GM23338 (cell line): ENCODE data around the gene ATP9A. TPM values are rescaled to one million over a fixed set of nuclear protein-coding genes. Genes with fewer than 3 reads are reported as not detected.

ENCODE experiments used
- ATAC-seq: fragments of 200-7000 bp; cut with Tn5 transposase; 3 replicates; pipeline ENCODE4 v1.9.1; 2020
- DNase-seq: peaks from one replicate; pipeline ENCODE4 v3.0.0-alpha.2; 2015; ENCODE audit warnings: low spot score
- H2AFZ ChIP-seq: fragments of 200-600 bp; sonication (generic); 2 replicates; pipeline ENCODE4 v1.8.0; 2016; ENCODE audit warnings: antibody characterized with exemption, mild to moderate bottlenecking, moderate library complexity
- H3F3A ChIP-seq: fragments of 200-600 bp; sonication (generic); replicated peaks from 2 replicates; pipeline ENCODE4 v1.8.0; 2017; ENCODE audit warnings: antibody characterized with exemption, mixed run types, low read depth
- H3K27ac ChIP-seq: fragments of 200-600 bp; sonication (generic); 2 replicates; pipeline ENCODE4 v1.6.1; 2016; ENCODE audit warnings: low read depth
- H3K27me3 ChIP-seq: fragments of 200-600 bp; sonication (generic); 2 replicates; pipeline ENCODE4 v1.8.0; 2016; ENCODE audit warnings: mild to moderate bottlenecking, mixed run types, moderate library complexity; ENCODE audit not compliant: insufficient read depth
- H3K36me3 ChIP-seq: fragments of 200-600 bp; sonication (generic); 2 replicates; pipeline ENCODE4 v1.8.0; 2016; ENCODE audit warnings: mild to moderate bottlenecking; ENCODE audit not compliant: insufficient read depth
- H3K4me1 ChIP-seq: fragments of 200-600 bp; sonication (generic); 2 replicates; pipeline ENCODE4 v1.8.0; 2016; ENCODE audit warnings: mild to moderate bottlenecking, moderate library complexity; ENCODE audit not compliant: insufficient read depth
- H3K4me2 ChIP-seq: fragments of 200-600 bp; sonication (generic); 2 replicates; pipeline ENCODE4 v1.7.1; 2017; ENCODE audit warnings: mixed run types
- H3K4me3 ChIP-seq: fragments of 200-600 bp; sonication (generic); 2 replicates; pipeline ENCODE4 v1.6.1; 2016; ENCODE audit warnings: mixed run types
- H3K79me2 ChIP-seq: fragments of 200-600 bp; sonication (generic); replicated peaks from 2 replicates; pipeline ENCODE4 v1.8.0; 2017; ENCODE audit warnings: mild to moderate bottlenecking; ENCODE audit not compliant: insufficient read depth
- H3K9me2 ChIP-seq: fragments of 200-600 bp; sonication (generic); 2 replicates; pipeline ENCODE4 v1.8.0; 2017; ENCODE audit not compliant: insufficient read depth
- H4K20me1 ChIP-seq: fragments of 200-600 bp; sonication (generic); replicated peaks from 2 replicates; pipeline ENCODE4 v1.8.0; 2017; ENCODE audit warnings: mild to moderate bottlenecking; ENCODE audit not compliant: insufficient read depth
- H3K27ac Mint-ChIP-seq: 2 replicates; pipeline ENCODE4 v1.8.0; 2020; ENCODE audit warnings: inconsistent platforms, mild to moderate bottlenecking, moderate library complexity, mixed read lengths
- H3K27me3 Mint-ChIP-seq: 3 replicates; pipeline ENCODE4 v1.8.0; 2022; ENCODE audit warnings: low read depth, mild to moderate bottlenecking, moderate library complexity, mixed read lengths, inconsistent platforms; ENCODE audit not compliant: insufficient read depth, poor library complexity
- H3K36me3 Mint-ChIP-seq: 3 replicates; pipeline ENCODE4 v1.8.0; 2021; ENCODE audit warnings: low read depth, mild to moderate bottlenecking, inconsistent platforms, moderate library complexity, mixed read lengths
- H3K4me1 Mint-ChIP-seq: 3 replicates; pipeline ENCODE4 v1.8.0; 2020; ENCODE audit warnings: mild to moderate bottlenecking, inconsistent platforms, mixed read lengths
- H3K4me3 Mint-ChIP-seq: 3 replicates; pipeline ENCODE4 v1.8.0; 2021; ENCODE audit warnings: moderate library complexity, mild to moderate bottlenecking, inconsistent platforms, mixed read lengths
- H3K9me3 Mint-ChIP-seq: 3 replicates; pipeline ENCODE4 v1.8.0; 2020; ENCODE audit warnings: moderate library complexity, mild to moderate bottlenecking, inconsistent platforms, mixed read lengths
- CREB1 ChIP-seq: fragments of 250-450 bp; sonication (Bioruptor Pico); IDR thresholded peaks from 2 replicates; pipeline ENCODE4 v1.5.0; 2020; ENCODE audit warnings: low read depth, mild to moderate bottlenecking, moderate library complexity
- EZH2 ChIP-seq: fragments of 200-600 bp; sonication (generic); IDR thresholded peaks from one replicate; pipeline ENCODE4 v1.8.0; 2017; ENCODE audit warnings: antibody characterized with exemption, mild to moderate bottlenecking, low read depth; ENCODE audit not compliant: unreplicated experiment
- POLR2AphosphoS5 ChIP-seq: IDR thresholded peaks from 2 replicates; pipeline ENCODE4 v1.6.1; 2016; ENCODE audit warnings: antibody characterized with exemption, low read depth
- polyA plus RNA-seq: library from polyadenylated mRNA; unstranded; fragments of >200 nt; fragmentation: Nextera tagmentation; extraction: Ambion mirVana; gene quantifications from 2 replicates; pipeline ENCODE4 v1.2.1, GENCODE V29; 2016
- total RNA-seq: library from RNA; depleted of rRNA; stranded (reverse); fragments of >200 nt; shearing (Covaris generic); gene quantifications from 2 replicates; pipeline ENCODE4 v1.2.3, GENCODE V29; 2014
- TF ChIP-seq, protein P1 (sequence below): fragments of 250-450 bp; sonication (Bioruptor Pico); IDR thresholded peaks from 2 replicates; pipeline ENCODE4 v1.5.0; 2020; ENCODE audit warnings: mild to moderate bottlenecking, moderate library complexity
- TF ChIP-seq, protein P2 (sequence below), 2 experiments: fragments of 200-600 bp in 1 of 2; sonication (generic) in 1 of 2; conservative IDR thresholded peaks; 2 replicates each; pipeline versions ENCODE4 v1.5.1 to v1.6.1; 2016 to 2017; ENCODE audit warnings: antibody characterized with exemption in 2 of 2, low read depth in 2 of 2, mild to moderate bottlenecking in 2 of 2, moderate library complexity in 1 of 2
- TF ChIP-seq, protein P3 (sequence below): IDR thresholded peaks from 2 replicates; pipeline ENCODE4 v1.6.1; 2016; ENCODE audit warnings: antibody characterized with exemption

ATP9A gene
- total and polyA plus RNA-seq, 2 experiments from 2014 or later = 0.94 to 5.9 TPM

DNA sequence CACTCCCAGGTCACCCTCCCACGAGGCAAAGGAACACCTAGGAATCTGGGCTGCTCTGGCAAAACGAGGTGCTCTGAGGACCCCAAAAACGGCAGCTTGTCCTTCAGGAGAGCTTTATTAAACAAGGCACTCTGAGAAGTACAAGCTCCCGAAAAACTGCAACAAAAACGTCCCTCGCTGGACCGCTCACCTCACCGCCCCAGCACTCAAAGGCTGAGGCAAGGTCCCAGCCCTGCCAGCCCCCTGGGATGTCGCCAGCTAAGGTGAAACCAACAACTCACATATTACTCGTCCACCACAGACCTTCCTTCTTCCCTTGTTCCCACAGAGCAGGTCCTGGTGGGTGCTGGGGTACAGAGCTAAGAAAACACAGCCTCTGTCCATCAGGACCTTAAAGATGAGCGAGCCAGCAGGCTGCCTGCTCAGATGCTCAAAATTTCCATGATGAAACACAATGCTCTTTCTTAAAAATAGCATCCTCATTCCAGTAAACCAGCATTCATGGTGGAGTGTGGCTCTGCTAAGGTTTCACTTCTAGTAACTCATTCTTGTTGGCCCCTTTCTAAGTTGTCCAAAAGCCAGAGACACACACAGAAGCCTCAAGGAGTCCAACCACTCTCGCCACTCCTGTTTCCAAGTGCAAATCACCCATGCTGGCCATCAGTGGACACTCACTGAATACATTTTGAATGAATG, 35.9 kb downstream of the ATP9A start (continued):
- TF ChIP-seq, protein P1, sequence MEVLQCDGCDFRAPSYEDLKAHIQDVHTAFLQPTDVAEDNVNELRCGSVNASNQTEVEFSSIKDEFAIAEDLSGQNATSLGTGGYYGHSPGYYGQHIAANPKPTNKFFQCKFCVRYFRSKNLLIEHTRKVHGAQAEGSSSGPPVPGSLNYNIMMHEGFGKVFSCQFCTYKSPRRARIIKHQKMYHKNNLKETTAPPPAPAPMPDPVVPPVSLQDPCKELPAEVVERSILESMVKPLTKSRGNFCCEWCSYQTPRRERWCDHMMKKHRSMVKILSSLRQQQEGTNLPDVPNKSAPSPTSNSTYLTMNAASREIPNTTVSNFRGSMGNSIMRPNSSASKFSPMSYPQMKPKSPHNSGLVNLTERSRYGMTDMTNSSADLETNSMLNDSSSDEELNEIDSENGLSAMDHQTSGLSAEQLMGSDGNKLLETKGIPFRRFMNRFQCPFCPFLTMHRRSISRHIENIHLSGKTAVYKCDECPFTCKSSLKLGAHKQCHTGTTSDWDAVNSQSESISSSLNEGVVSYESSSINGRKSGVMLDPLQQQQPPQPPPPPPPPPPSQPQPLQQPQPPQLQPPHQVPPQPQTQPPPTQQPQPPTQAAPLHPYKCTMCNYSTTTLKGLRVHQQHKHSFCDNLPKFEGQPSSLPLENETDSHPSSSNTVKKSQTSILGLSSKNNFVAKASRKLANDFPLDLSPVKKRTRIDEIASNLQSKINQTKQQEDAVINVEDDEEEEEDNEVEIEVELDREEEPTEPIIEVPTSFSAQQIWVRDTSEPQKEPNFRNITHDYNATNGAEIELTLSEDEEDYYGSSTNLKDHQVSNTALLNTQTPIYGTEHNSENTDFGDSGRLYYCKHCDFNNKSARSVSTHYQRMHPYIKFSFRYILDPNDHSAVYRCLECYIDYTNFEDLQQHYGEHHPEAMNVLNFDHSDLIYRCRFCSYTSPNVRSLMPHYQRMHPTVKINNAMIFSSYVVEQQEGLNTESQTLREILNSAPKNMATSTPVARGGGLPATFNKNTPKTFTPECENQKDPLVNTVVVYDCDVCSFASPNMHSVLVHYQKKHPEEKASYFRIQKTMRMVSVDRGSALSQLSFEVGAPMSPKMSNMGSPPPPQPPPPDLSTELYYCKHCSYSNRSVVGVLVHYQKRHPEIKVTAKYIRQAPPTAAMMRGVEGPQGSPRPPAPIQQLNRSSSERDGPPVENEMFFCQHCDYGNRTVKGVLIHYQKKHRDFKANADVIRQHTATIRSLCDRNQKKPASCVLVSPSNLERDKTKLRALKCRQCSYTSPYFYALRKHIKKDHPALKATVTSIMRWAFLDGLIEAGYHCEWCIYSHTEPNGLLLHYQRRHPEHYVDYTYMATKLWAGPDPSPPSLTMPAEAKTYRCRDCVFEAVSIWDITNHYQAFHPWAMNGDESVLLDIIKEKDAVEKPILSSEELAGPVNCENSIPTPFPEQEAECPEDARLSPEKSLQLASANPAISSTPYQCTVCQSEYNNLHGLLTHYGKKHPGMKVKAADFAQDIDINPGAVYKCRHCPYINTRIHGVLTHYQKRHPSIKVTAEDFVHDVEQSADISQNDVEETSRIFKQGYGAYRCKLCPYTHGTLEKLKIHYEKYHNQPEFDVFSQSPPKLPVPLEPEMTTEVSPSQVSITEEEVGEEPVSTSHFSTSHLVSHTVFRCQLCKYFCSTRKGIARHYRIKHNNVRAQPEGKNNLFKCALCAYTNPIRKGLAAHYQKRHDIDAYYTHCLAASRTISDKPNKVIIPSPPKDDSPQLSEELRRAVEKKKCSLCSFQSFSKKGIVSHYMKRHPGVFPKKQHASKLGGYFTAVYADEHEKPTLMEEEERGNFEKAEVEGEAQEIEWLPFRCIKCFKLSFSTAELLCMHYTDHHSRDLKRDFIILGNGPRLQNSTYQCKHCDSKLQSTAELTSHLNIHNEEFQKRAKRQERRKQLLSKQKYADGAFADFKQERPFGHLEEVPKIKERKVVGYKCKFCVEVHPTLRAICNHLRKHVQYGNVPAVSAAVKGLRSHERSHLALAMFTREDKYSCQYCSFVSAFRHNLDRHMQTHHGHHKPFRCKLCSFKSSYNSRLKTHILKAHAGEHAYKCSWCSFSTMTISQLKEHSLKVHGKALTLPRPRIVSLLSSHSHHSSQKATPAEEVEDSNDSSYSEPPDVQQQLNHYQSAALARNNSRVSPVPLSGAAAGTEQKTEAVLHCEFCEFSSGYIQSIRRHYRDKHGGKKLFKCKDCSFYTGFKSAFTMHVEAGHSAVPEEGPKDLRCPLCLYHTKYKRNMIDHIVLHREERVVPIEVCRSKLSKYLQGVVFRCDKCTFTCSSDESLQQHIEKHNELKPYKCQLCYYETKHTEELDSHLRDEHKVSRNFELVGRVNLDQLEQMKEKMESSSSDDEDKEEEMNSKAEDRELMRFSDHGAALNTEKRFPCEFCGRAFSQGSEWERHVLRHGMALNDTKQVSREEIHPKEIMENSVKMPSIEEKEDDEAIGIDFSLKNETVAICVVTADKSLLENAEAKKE = no peak
- TF ChIP-seq CREB1 (no peak), EZH2 (no peak)

DNA sequence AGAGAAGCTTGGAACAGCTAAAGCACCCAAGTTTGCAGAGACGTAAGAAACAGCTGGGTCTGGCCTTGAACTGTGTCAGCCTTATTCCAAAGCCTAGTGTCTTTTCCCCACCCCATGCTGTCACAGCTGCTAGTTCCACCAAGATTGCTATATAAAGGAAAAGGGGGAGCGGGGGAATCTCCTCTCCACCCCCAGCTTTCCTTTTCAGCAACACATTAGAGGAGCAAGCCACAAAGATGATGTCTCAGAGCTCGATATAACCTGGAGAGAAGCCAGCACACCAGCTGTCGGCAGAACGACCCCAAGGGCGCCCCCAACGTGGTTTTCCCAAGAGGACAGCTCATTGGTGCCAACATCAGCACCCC, 36.5 kb downstream of the ATP9A start:
- Mint-ChIP-seq H3K4me3 (no peak overlapping the region), H3K36me3 (no peaks in the 10 kb centered on the region), H3K27ac (no peak overlapping the region), H3K27me3 (no peaks in the 10 kb centered on the region), H3K9me3 (no peaks in the 10 kb centered on the region), H3K4me1 (peaks cover 7% of the 10 kb centered on the region; the same call in 2 of the 3 replicates)
- Histone ChIP-seq H3F3A (no peaks in the 10 kb centered on the region), H3K27me3 (no peaks in the 10 kb centered on the region), H4K20me1 (no peaks in the 10 kb centered on the region), H3K79me2 (no peaks in the 10 kb centered on the region), H2AFZ (no peak overlapping the region), H3K4me1 (no peaks in the 10 kb centered on the region), H3K4me3 (no peak overlapping the region), H3K9me2 (no peaks in the 10 kb centered on the region), H3K27ac (no peak overlapping the region), H3K36me3 (no peaks in the 10 kb centered on the region), H3K4me2 (no peak overlapping the region)
- DNase-seq = no peak
- no peak for TF ChIP-seq POLR2AphosphoS5
- TF ChIP-seq, protein P2, sequence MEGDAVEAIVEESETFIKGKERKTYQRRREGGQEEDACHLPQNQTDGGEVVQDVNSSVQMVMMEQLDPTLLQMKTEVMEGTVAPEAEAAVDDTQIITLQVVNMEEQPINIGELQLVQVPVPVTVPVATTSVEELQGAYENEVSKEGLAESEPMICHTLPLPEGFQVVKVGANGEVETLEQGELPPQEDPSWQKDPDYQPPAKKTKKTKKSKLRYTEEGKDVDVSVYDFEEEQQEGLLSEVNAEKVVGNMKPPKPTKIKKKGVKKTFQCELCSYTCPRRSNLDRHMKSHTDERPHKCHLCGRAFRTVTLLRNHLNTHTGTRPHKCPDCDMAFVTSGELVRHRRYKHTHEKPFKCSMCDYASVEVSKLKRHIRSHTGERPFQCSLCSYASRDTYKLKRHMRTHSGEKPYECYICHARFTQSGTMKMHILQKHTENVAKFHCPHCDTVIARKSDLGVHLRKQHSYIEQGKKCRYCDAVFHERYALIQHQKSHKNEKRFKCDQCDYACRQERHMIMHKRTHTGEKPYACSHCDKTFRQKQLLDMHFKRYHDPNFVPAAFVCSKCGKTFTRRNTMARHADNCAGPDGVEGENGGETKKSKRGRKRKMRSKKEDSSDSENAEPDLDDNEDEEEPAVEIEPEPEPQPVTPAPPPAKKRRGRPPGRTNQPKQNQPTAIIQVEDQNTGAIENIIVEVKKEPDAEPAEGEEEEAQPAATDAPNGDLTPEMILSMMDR (conservative IDR thresholded peaks at IDR 0.05; ENCODE audit: low read depth in 2 of 2) = peak in 1 of 2 experiments; percentile 8; a peak in 1 of 4 replicates
- TF ChIP-seq, protein P3, sequence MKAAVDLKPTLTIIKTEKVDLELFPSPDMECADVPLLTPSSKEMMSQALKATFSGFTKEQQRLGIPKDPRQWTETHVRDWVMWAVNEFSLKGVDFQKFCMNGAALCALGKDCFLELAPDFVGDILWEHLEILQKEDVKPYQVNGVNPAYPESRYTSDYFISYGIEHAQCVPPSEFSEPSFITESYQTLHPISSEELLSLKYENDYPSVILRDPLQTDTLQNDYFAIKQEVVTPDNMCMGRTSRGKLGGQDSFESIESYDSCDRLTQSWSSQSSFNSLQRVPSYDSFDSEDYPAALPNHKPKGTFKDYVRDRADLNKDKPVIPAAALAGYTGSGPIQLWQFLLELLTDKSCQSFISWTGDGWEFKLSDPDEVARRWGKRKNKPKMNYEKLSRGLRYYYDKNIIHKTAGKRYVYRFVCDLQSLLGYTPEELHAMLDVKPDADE = no peak
- no peak for ATAC-seq
